Measurements from ENCODE around the gene BCAS1. TPM values are rescaled to one million over a fixed set of nuclear protein-coding genes. Genes with fewer than 3 reads are reported as not detected.
"Not testable (repeated sequence)": the region's sequence is repeated elsewhere in the genome, so short reads cannot be mapped to it uniquely, and the experiment has no call there.

The BCAS1 gene
- total RNA-seq, 1 donor from 2014 or later = not detected

DNA sequence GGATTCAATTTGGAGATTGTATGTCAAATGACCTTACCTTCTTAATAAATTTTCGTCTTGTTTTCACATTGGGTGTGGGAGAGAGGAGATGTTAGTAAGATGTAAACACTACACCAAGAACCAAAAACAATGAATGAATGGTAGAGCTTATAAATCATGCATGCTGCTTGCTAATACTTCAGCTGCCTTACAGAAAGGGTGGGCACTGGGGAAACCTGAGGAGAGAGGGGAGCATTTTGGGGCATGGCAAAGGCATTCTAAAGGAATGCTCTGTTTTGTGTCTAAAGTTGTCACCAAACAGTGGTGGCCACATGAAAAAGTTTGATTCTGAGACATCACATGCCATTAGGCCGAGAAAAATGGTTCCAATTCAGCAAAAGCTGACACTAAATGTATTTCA, 80.4 kb downstream of the BCAS1 start:
- no peak for DNase-seq (ENCODE audit: low read depth in 2 of 2)

GRCh38 chr20:53989401-53989800, 81.0 kb downstream of the BCAS1 start:
- no peak for DNase-seq (ENCODE audit: low read depth in 2 of 2)

DNA sequence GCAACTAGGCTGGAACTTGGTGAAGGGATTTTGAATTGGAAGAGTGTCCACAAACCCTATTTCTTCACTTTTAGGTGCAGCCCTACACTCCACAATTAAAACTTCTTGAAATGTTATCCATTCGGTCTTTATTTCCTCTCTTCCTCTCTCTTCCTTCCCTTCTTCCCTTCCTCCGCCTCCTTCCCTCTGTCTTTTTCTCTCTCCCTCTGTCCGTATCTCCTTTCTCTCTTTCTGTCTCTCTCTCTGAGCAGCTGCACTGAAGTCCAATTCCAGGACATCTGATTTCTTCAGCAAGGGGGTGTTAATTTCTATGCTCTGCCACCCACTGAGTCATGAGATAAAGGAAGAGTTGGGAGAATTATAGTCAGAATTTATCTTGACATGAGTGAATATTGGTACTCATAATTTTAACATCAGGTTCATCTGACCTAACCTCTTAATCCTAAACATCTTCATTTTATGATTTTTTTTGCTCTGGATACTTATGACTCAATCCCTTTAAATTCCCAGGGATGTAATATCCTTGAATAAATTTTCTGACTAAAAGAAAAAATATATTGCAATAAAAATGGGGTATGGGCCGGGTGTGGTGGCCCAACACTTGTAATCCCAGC, 84.2 kb downstream of the BCAS1 start:
- no peak for DNase-seq (ENCODE audit: low read depth in 2 of 2)

- no peak for DNase-seq (ENCODE audit: low read depth in 2 of 2)
These were observed 85.3 kb downstream of the BCAS1 start for GRCh38 chr20:53985150-53985518.

DNA sequence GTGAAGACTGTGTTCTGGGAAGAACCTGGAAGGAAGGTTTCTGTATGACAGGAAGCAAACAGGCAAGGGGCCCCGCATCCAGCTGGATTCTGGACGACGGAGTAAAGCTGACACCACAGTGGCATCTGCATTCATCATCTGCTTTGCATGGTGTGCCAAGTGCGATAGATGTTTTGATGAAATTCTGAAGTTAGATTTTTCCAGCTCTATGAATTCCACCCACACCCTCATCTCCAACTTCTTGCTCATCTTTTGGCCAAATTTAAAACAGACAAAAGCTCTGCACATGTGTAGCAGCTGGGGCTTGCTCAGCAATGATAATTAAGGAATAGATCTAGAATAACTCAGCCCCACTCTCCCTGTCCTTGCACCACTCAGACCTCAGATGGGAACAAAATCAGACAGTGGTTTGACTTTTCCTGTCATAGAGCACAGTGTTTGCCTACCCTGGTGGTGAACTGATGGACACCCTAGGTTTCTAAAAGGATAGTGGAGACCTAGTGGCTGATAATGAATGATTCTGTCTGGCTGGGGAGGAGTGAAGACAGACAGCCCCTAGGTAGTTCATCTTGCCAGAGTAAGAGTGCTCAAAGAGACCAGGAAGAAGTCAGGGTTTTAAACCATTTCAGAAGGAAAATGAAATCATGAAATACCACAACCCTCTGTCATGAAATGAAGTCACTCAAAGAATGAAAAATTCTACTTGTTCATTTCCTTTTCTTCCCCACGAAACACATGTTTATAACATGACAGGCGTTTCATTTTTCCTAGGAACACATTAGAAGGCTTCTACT, 85.8 kb downstream of the BCAS1 start:
- DNase-seq (ENCODE audit: low read depth in 2 of 2) = no peak

DNA sequence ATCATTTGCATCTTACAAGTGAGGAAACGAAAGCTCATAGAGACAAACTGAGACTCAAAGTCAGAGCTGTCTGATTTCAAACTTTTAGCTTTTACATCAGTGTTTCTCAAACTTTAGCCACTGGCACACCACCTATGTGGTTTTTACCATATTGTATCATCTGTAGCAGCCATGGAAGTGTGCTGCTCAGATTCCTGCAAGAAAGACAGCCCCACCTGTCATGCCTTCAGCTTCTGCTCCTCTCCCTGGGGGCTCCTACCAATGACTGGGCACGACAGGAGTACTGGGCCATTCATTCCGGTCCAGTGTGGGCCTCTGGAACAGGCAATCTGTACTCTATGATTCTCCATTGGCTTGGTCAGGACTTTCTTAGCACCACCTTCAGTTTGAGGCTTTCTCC, 87.0 kb downstream of the BCAS1 start:
- no peak for DNase-seq (ENCODE audit: low read depth in 2 of 2)

DNA sequence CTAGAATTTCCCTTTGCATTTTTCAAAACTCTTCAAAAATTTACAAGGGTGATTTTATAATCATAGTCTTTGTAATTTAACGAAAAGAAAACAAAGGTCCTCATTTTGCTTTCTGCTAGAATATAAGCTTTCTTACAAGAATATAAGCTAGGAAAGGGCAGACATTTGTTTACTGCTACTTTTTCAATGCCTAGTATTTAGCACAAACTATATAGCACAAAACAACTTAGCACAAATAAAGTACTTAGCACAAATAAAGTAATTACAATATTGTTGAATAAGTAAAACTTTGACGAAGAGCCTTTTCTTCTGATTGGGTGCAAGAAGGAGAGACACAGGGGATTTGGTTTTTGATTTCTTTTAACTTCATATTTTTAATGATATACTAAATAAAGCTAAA, 87.8 kb downstream of the BCAS1 start:
- DNase-seq (ENCODE audit: low read depth in 2 of 2) = no peak

- DNase-seq (ENCODE audit: low read depth in 2 of 2) = no peak
These were observed 88.5 kb downstream of the BCAS1 start for GRCh38 chr20:53981752-53982437.

DNA sequence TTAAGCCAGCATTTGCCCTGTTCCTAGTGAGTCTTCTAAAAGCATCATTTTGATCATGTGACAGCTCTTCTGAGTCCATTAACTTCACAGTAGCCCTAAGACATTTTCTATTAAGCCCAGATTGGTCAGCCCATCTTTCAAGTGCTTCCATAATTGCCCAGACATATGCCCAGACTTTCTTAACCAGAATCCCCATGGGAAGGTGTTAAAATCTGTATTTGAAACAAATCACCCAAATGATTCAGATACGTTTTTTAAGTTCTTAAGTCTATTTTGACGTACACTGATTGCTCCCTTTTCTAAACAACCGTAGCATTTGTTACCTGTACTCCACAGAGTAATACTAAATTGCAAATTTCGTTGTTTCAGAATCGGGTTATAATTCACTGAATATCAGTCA, 89.3 kb downstream of the BCAS1 start:
- no peak for DNase-seq (ENCODE audit: low read depth in 2 of 2)

- DNase-seq (ENCODE audit: low read depth in 2 of 2) = no peak
These were observed 90.3 kb downstream of the BCAS1 start for GRCh38 chr20:53980031-53980465.

GRCh38 chr20:53978497-53978896, 91.9 kb downstream of the BCAS1 start:
- DNase-seq (ENCODE audit: low read depth in 2 of 2) = no peak

DNA sequence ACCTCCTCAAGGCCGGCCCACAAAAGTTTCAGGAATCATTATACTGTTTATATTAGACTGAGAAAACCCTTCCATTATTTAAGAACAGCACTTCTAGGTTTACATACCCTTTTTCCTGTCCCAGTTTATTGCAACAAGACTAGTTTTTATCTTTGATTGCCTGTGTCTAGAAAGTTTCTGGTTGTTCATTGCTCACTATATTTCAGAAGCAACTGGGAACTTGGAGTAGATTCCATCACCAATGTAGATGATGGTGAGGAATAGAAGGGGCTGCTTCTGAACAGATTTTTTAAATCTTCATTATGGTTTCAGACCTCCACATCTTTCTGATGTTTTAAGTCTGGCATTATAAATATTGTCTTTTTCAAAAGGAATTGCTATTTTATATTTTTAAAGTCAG, 93.0 kb downstream of the BCAS1 start:
- DNase-seq (ENCODE audit: low read depth in 2 of 2) = no peak

DNA sequence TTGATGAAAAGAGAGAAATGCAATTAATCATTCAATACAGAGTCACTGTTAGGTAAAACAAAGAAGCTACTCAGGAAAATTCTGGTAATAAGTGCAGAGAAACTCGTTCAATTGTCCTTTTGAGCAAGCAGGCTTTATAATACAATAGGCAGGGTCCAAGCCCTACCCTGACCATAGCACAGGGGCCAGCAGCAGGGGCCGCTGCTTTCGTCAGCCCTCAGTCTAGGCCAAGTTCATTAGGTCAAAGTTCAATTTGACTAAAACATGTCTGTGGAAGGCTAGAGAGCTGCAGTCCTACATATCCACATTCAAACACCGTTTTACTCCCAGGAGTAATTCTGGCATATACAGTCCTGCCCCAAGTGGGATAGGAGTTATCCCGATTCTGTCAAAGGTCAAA, 94.6 kb downstream of the BCAS1 start:
- DNase-seq (ENCODE audit: low read depth in 2 of 2) = no peak

GRCh38 chr20:53974785-53975555, 95.4 kb downstream of the BCAS1 start:
- DNase-seq (ENCODE audit: low read depth in 2 of 2) = no peak

GRCh38 chr20:53973882-53974281, 96.5 kb downstream of the BCAS1 start:
- not testable (repeated sequence) for DNase-seq (ENCODE audit: low read depth in 2 of 2)

DNA sequence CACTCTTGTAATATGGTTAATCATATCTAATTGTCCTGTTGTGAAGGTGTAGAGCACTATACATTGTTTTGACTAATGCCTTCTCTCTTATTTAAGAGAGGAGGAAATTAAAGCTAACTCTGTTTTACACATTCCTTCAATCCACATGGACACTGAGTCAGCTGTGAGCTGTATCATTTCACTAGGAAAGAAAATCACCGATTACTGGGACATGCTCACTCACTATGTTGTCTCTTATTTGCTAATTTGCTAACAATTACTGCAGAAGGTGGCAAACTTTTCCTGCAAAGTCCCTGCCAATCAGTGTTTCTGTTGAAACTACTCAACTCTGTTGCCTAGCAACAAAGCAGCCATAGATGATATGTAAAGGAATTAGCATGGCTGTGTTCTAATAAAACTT, 98.2 kb downstream of the BCAS1 start:
- DNase-seq (ENCODE audit: low read depth in 2 of 2) = no peak

- DNase-seq (ENCODE audit: low read depth in 2 of 2) = no peak
These were observed 99.2 kb downstream of the BCAS1 start for GRCh38 chr20:53971096-53971683.

DNA sequence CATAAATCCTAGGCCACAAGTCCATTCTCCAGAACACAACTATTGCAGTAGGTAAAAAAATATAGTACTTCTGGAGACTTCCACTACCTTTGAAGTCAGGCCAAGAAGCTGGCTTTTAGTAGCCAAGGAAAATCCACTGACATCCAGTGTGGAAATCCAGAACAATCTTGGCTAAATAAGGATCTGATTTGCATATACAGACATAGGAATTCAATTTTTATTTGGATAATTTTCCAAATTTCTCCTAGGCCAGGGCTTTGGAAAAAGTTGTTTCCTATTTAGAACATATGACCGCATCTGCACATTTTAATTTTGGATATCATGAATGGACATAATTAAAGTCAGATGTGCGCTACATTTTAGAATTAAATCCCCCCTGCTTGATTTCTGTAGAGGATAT, 100.2 kb downstream of the BCAS1 start:
- DNase-seq (ENCODE audit: low read depth in 2 of 2) = no peak

DNA sequence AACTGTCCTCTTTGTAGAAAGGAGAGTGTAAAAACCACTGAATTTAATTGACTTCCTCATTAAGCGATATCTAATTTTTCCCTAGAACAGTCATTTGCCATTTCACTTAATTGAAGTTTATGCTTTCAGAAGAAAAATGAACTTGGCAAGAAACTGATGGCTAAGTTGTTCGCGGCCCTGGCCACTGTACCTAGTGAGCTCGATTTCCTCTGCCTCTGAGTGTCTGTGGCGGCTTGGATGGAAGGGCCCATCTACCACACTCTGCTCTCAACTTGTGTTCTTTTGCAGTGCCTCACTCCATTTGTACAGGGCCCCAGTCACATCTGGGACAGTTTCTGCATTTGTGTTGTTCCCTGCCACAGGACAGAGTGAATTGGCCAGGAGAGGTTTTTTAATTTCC, 102.9 kb downstream of the BCAS1 start:
- no peak for DNase-seq (ENCODE audit: low read depth in 2 of 2)

- no peak for DNase-seq (ENCODE audit: low read depth in 2 of 2)
These were observed 103.5 kb downstream of the BCAS1 start for GRCh38 chr20:53966774-53967398.
